Suprapubic skin (tissue), 4 donors: ENCODE results near the gene SNX22. TPM values are rescaled to one million over a fixed set of nuclear protein-coding genes. Genes with fewer than 3 reads are reported as not detected.

ENCODE experiments used
- DNase-seq, 2 donors: peaks; one replicate each; pipeline ENCODE4 v3.0.0-alpha.2; 2019; ENCODE audit warnings: low spot score in 2 of 2
- H3K27ac ChIP-seq: fragments of 200-600 bp; sonication (generic); one replicate; pipeline ENCODE4 v1.5.1; 2019
- H3K27me3 ChIP-seq: fragments of 200-600 bp; sonication (generic); one replicate; pipeline ENCODE4 v1.5.1; 2019
- H3K36me3 ChIP-seq: fragments of 200-600 bp; sonication (generic); one replicate; pipeline ENCODE4 v1.5.1; 2019
- H3K4me1 ChIP-seq: fragments of 200-600 bp; sonication (generic); one replicate; pipeline ENCODE4 v1.5.1; 2019
- H3K4me3 ChIP-seq: fragments of 200-600 bp; sonication (generic); one replicate; pipeline ENCODE4 v1.5.1; 2019; ENCODE audit warnings: mild to moderate bottlenecking
- H3K9me3 ChIP-seq: fragments of 200-600 bp; sonication (generic); one replicate; pipeline ENCODE4 v1.5.1; 2019
- EP300 ChIP-seq: sonication (generic); formaldehyde crosslinking; IDR thresholded peaks from one replicate; pipeline ENCODE4 v1.6.1; 2017; ENCODE audit warnings: antibody characterized with exemption
- POLR2A ChIP-seq, 2 donors: fragments of 450-650 bp; IDR thresholded peaks; one replicate each; pipeline ENCODE4 v1.6.1; 2017; ENCODE audit warnings: antibody characterized with exemption in 2 of 2, mild to moderate bottlenecking in 2 of 2, moderate library complexity in 2 of 2
- POLR2AphosphoS5 ChIP-seq, 3 donors: sonication (generic); formaldehyde crosslinking; IDR thresholded peaks; one replicate each; pipeline ENCODE4 v1.6.1; 2017; ENCODE audit warnings: antibody characterized with exemption in 3 of 3
- WGBS: methylation state at CpG from one replicate; pipeline ENCODE4 v1.1.5; 2018; 5-methylcytosine and 5-hydroxymethylcytosine counted together
- total RNA-seq, 4 donors: library from RNA; depleted of rRNA; stranded (reverse); fragments of >200 nt; gene quantifications; one replicate each; pipeline ENCODE4 v1.1.0, GENCODE V29; 2016
- TF ChIP-seq, protein P1 (sequence below), 2 donors: fragments of 200-600 bp in 1 of 2; fragments of 450-650 bp in 1 of 2; sonication (generic) in 1 of 2; IDR thresholded peaks; one replicate each; pipeline ENCODE4 v1.5.1; 2016 to 2019; ENCODE audit warnings: antibody characterized with exemption in 2 of 2, mild to moderate bottlenecking in 1 of 2, moderate library complexity in 1 of 2

The SNX22 gene
- total RNA-seq, 4 donors from 2014 or later, result 0.19 to 0.80 (median 0.64) TPM; not detected in 1

DNA sequence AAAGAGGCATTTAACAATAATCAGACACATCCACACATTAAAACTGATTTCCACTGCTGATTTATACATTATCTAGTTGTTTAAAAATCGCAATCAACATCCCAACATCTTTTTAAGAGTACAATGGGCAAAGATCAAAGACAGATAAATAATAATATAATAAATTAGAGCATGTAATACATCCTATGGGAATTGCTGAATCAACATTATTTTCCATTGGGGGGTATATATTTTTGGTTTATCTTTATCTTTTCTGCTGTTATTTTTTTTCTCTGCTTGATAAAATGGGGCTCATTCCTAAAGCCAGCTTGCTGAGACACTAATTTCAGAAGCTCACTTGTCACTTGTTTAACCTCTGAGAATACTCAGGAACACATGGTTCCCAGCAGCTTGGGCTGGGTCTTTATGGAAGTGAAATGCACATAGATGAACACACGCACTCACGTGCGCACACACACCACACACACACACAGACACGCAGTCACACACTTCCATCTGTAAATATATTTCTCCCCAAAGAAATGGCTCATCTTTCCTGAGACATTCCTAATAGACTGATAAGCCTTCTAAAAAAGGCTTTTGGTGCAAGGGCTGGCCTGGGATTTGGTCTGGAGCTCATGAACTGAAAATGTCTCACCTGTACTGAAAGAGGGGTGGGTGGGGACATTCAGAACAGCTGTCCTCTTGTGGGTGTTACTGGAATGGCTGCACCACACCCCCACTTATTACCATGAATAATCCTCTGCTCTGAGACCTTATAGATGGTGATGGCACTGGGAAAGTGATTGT lies 14.8 kb downstream of the SNX22 start:
- TF ChIP-seq POLR2A (IDR thresholded peaks at IDR 0.05) (no peak), POLR2AphosphoS5 (IDR thresholded peaks at IDR 0.05) (no peak), EP300 (no peak)
- TF ChIP-seq, protein P1, sequence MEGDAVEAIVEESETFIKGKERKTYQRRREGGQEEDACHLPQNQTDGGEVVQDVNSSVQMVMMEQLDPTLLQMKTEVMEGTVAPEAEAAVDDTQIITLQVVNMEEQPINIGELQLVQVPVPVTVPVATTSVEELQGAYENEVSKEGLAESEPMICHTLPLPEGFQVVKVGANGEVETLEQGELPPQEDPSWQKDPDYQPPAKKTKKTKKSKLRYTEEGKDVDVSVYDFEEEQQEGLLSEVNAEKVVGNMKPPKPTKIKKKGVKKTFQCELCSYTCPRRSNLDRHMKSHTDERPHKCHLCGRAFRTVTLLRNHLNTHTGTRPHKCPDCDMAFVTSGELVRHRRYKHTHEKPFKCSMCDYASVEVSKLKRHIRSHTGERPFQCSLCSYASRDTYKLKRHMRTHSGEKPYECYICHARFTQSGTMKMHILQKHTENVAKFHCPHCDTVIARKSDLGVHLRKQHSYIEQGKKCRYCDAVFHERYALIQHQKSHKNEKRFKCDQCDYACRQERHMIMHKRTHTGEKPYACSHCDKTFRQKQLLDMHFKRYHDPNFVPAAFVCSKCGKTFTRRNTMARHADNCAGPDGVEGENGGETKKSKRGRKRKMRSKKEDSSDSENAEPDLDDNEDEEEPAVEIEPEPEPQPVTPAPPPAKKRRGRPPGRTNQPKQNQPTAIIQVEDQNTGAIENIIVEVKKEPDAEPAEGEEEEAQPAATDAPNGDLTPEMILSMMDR (IDR thresholded peaks at IDR 0.05), result no peak
- Histone ChIP-seq H3K9me3 (no peaks in the 10 kb centered on the region), H3K27me3 (no peaks in the 10 kb centered on the region), H3K4me1 (peaks cover 25% of the 10 kb centered on the region), H3K4me3 (no peak overlapping the region), H3K27ac (no peak overlapping the region), H3K36me3 (peaks cover 12% of the 10 kb centered on the region)
- 70% methylated on average over 5 of the region's 5 CpGs for WGBS
- DNase-seq, result no peak

DNA sequence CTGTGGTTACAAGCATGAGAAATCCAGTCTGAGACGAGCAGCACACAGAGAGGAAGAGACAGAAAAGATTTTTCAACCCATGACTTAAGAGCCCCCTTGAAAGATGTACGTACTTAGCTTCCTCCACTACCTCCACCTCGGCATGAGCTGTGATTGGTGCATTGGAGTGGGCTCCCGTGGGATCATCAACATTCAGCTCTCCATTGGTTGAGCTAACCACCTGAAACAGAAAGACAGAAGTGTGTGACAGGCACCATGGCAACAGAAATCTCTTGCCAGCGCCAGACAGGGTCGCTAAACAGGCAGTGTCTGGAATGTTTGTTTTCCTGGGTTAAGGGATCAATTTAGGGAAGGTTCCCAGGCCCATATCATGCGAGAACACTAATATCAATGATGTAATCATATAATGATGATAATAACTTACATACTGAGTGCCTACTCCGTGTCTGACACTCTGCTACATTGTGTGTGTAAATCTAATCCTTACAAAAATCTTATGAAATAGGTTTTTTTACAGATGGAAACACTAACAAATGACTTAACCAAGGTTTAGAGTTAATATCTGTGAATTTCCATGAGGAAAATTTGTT lies 28.8 kb downstream of the SNX22 start:
- WGBS, result 89% methylated on average over 8 of the region's 8 CpGs
- DNase-seq, result no peak
- no peak overlapping the region for H3K27ac ChIP-seq
- H3K4me3 ChIP-seq, result no peak overlapping the region
- TF ChIP-seq POLR2AphosphoS5 (IDR thresholded peaks at IDR 0.05), result no peak
- no peak for TF ChIP-seq EP300
- peaks cover 43% of the 10 kb centered on the region for H3K36me3 ChIP-seq
- no peaks in the 10 kb centered on the region for H3K4me1 ChIP-seq
- no peaks in the 10 kb centered on the region for H3K27me3 ChIP-seq
- no peaks in the 10 kb centered on the region for H3K9me3 ChIP-seq

DNA sequence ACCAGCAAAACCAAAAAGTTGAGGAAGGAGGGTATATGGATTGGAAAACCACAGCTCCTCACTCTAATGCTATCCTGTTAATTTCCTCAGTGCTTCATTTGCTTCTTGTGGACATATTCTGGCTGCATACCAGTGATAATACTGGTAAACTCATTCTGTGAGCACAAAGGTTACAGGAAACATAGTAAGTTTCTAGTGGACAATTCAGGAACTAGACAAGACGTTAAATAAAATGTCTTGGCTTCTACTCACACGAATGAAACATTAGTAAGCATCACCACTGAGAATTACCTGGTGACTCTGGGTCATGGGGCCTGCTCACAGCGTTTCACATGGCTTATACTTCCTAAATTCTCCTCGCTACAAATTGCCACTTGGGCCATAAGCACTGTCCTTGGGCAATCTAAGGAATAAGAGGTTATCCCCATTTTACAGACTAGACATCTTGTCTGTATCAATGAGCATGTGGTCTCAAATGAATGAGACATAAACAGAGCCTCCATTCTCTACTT lies 31.4 kb downstream of the SNX22 start:
- DNase-seq, result no peak
- H3K9me3 ChIP-seq, result no peaks in the 10 kb centered on the region
- no peak overlapping the region for H3K4me3 ChIP-seq
- no peak overlapping the region for H3K27ac ChIP-seq
- 90% methylated on average over 4 of the region's 4 CpGs for WGBS
- no peaks in the 10 kb centered on the region for H3K27me3 ChIP-seq
- TF ChIP-seq, protein P1 (IDR thresholded peaks at IDR 0.05), result no peak
- TF ChIP-seq EP300, result no peak
- TF ChIP-seq POLR2A (IDR thresholded peaks at IDR 0.05), result no peak
- no peak for TF ChIP-seq POLR2AphosphoS5 (IDR thresholded peaks at IDR 0.05)
- peaks cover 3% of the 10 kb centered on the region for H3K4me1 ChIP-seq
- H3K36me3 ChIP-seq, result peaks cover 31% of the 10 kb centered on the region

DNA sequence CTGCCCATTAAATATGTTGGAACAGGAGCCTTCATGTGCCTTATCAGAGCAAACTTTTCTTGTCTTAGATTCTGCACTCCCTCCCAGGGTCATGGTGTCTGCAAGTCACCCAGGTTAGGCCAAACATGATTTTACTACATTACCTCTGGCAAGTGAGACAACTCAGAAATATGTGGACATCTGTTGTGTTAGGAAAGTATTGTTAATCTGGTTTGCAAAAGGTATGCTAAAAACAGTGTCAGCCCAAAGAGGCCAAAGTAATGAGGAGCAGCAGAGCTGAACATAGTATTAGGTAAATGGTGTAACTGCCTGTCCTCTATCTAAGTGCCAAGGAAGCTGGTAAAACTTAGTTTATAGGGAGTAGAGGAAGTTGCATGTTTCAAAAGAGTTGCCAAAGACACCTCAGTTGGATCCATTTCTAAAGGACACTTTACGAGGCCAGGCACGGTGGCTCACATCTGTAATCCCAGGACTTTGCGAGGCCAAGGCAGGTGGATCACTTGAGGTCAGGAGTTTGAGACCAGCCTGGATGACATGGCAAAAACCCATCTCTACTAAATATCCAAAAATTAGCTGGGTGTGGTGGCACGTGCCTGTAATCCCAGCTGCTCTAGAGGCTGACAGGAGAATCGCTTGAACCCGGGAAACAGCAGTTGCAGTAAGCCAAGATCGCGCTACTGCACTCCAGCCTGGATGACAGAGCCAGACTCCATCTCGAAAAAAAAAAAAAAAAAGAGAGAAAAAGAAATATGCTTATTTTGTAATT lies 33.8 kb downstream of the SNX22 start:
- 90% methylated on average over 9 of the region's 9 CpGs for WGBS
- DNase-seq, result no peak
- H3K36me3 ChIP-seq, result peaks cover 13% of the 10 kb centered on the region

More for the DNA sequence above, 33.8 kb downstream of the SNX22 start:
- peaks cover 8% of the 10 kb centered on the region for H3K4me1 ChIP-seq
- H3K27ac ChIP-seq, result no peak overlapping the region
- TF ChIP-seq EP300 (no peak), POLR2A (IDR thresholded peaks at IDR 0.05) (no peak), POLR2AphosphoS5 (IDR thresholded peaks at IDR 0.05) (no peak)
- TF ChIP-seq, protein P1 (IDR thresholded peaks at IDR 0.05), result no peak
- H3K4me3 ChIP-seq, result no peak overlapping the region
- H3K9me3 ChIP-seq, result no peaks in the 10 kb centered on the region
- H3K27me3 ChIP-seq, result no peaks in the 10 kb centered on the region
